K562 (cell line): Measurements from ENCODE around the gene SMAP2. TPM values are rescaled to one million over a fixed set of nuclear protein-coding genes. Genes with fewer than 3 reads are reported as not detected.

Experiments used
- CBX1 ChIP-seq: sonication (generic); IDR thresholded peaks from 2 replicates; pipeline ENCODE4 v1.6.1; 2016; ENCODE audit warnings: antibody characterized with exemption, low read depth, mild to moderate bottlenecking
- EGR1 ChIP-seq: fragments of 450-650 bp; conservative IDR thresholded peaks from 2 replicates; pipeline ENCODE4 v1.6.1; 2017; ENCODE audit warnings: mild to moderate bottlenecking
- HNRNPLL ChIP-seq: fragments of 200-400 bp; formaldehyde crosslinking; IDR thresholded peaks from 2 replicates; pipeline ENCODE4 v1.6.1; 2017; ENCODE audit warnings: low read length, low read depth, mild to moderate bottlenecking; ENCODE audit not compliant: poor library complexity, severe bottlenecking
- L3MBTL2 ChIP-seq: fragments of 450-650 bp; IDR thresholded peaks from 2 replicates; pipeline ENCODE4 v1.6.1; 2016; ENCODE audit warnings: mild to moderate bottlenecking, moderate library complexity
- NCOA1 ChIP-seq: fragments of 450-650 bp; IDR thresholded peaks from 2 replicates; pipeline ENCODE4 v1.6.1; 2016; ENCODE audit warnings: low read depth
- RBFOX2 ChIP-seq: fragments of 200-400 bp; formaldehyde crosslinking; IDR thresholded peaks from 2 replicates; pipeline ENCODE4 v1.6.1; 2017; ENCODE audit warnings: low read depth, mild to moderate bottlenecking, low read length, moderate library complexity
- RNF2 ChIP-seq: sonication (generic); IDR thresholded peaks from 2 replicates; pipeline ENCODE4 v1.6.1; 2016
- ZFX ChIP-seq: sonication (generic); formaldehyde crosslinking; IDR thresholded peaks from 2 replicates; pipeline ENCODE4 v1.8.0; 2022; ENCODE audit warnings: mild to moderate bottlenecking, missing genetic modification reagents, moderate library complexity
- polyA plus RNA-seq, 8 experiments: library from polyadenylated mRNA; depleted of rRNA in 4 of 8; stranded (reverse) in 5 of 8; unstranded in 3 of 8; fragments of >200 nt; fragmentation: Nextera tagmentation in 2 of 8; fragmentation: Illumina TruSeq in 1 of 8; extraction: Ambion mirVana in 2 of 8; extraction: Trizol in 1 of 8; gene quantifications; 2 replicates each; pipeline versions ENCODE4 v1.2.1 to v1.2.3, GENCODE V29; 2011 to 2014; ENCODE audit warnings: inconsistent platforms in 1 of 8, missing spikeins in 1 of 8
- total RNA-seq, 7 experiments: library from RNA; depleted of rRNA in 6 of 7; stranded (reverse); fragments of >200 nt in 6 of 7; fragmentation: Illumina TruSeq in 2 of 7; extraction: Trizol in 2 of 7; gene quantifications; 2 replicates each; pipeline versions ENCODE4 v1.2.1 to v1.2.3, GENCODE V29; 2011 to 2021; ENCODE audit warnings: low replicate concordance in 1 of 7
- TF ChIP-seq, protein P1 (sequence below): sonication (generic); formaldehyde crosslinking; IDR thresholded peaks from 2 replicates; pipeline ENCODE4 v1.8.0; 2022; ENCODE audit warnings: mild to moderate bottlenecking, missing genetic modification reagents
- TF ChIP-seq, protein P2 (sequence below): fragments of 450-650 bp; formaldehyde crosslinking; IDR thresholded peaks from 2 replicates; pipeline ENCODE4 v1.4.0; 2022; ENCODE audit warnings: missing genetic modification characterization
- TF ChIP-seq, protein P3 (sequence below): fragments of 450-650 bp; formaldehyde crosslinking; IDR thresholded peaks from 2 replicates; pipeline ENCODE4 v1.4.0; 2022; ENCODE audit warnings: mild to moderate bottlenecking, moderate library complexity
- TF ChIP-seq, protein P4 (sequence below): fragments of 150-350 bp; conservative IDR thresholded peaks from 2 replicates; pipeline ENCODE4 v1.6.1; 2014; ENCODE audit warnings: low read length
- TF ChIP-seq, protein P5 (sequence below): fragments of 250-450 bp; sonication (Bioruptor Pico); IDR thresholded peaks from 2 replicates; pipeline ENCODE4 v1.4.0; 2020; ENCODE audit warnings: mild to moderate bottlenecking, moderate library complexity
- TF ChIP-seq, protein P6 (sequence below): fragments of 250-450 bp; sonication (Bioruptor Pico); IDR thresholded peaks from 2 replicates; pipeline ENCODE4 v1.9.0; 2021; ENCODE audit warnings: mild to moderate bottlenecking, inconsistent platforms

Gene SMAP2
- total and polyA plus RNA-seq, 9 of the 15 experiments (the other 6 are each of a cell fraction or from before 2014, with no cell fraction given): 38.7 to 212 (median 94.1) TPM

DNA sequence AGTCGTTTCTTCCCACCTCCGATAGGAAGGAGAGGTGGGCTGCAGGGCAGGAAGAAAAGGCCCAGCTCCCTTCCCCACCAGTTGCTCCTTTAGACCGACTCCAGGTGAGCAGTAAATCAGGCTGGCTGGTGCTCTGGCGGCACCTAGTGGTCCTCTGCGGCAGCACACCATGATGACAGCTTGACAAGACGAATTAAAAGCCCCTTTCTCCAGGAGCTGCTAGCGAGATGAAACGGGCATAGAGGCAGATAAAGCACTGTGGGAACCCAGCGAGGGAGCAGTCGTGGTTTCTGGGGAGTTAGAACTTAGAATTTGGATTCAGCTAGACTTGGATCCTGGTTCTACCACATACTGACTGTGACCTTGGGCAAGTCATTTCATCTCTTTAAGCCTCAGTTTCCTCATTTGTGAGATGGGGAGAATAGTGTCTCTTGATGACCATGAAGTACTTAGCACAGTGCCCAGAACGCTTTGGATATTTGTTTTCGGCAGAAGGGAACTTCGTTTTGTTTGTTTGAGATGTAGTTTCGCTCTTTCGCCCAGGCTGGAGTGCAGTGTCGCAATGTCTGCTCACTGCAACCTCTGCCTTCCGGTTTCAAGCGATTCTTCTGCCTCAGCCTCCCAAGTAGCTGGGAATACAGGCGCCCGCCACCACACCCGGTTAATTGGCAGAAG lies 34.6 kb upstream of the SMAP2 start (continued):
- TF ChIP-seq, protein P1, sequence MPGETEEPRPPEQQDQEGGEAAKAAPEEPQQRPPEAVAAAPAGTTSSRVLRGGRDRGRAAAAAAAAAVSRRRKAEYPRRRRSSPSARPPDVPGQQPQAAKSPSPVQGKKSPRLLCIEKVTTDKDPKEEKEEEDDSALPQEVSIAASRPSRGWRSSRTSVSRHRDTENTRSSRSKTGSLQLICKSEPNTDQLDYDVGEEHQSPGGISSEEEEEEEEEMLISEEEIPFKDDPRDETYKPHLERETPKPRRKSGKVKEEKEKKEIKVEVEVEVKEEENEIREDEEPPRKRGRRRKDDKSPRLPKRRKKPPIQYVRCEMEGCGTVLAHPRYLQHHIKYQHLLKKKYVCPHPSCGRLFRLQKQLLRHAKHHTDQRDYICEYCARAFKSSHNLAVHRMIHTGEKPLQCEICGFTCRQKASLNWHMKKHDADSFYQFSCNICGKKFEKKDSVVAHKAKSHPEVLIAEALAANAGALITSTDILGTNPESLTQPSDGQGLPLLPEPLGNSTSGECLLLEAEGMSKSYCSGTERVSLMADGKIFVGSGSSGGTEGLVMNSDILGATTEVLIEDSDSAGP: 0 out of 2 replicates have a peak, but pooled peaks have one; percentile 49
- TF ChIP-seq RBFOX2 (no peak), L3MBTL2 (no peak), NCOA1 (no peak), CBX1 (peak; percentile 38; the same call in 1 of the 2 replicates), EGR1 (no peak), HNRNPLL (no peak), ZFX (0 out of 2 replicates have a peak, but pooled peaks have one; percentile 42), RNF2 (no peak)
- TF ChIP-seq, protein P2, sequence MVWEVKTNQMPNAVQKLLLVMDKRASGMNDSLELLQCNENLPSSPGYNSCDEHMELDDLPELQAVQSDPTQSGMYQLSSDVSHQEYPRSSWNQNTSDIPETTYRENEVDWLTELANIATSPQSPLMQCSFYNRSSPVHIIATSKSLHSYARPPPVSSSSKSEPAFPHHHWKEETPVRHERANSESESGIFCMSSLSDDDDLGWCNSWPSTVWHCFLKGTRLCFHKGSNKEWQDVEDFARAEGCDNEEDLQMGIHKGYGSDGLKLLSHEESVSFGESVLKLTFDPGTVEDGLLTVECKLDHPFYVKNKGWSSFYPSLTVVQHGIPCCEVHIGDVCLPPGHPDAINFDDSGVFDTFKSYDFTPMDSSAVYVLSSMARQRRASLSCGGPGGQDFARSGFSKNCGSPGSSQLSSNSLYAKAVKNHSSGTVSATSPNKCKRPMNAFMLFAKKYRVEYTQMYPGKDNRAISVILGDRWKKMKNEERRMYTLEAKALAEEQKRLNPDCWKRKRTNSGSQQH: no peak
- TF ChIP-seq, protein P3, sequence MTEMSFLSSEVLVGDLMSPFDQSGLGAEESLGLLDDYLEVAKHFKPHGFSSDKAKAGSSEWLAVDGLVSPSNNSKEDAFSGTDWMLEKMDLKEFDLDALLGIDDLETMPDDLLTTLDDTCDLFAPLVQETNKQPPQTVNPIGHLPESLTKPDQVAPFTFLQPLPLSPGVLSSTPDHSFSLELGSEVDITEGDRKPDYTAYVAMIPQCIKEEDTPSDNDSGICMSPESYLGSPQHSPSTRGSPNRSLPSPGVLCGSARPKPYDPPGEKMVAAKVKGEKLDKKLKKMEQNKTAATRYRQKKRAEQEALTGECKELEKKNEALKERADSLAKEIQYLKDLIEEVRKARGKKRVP (CRISPR knock-in tag): no peak
- TF ChIP-seq, protein P4, sequence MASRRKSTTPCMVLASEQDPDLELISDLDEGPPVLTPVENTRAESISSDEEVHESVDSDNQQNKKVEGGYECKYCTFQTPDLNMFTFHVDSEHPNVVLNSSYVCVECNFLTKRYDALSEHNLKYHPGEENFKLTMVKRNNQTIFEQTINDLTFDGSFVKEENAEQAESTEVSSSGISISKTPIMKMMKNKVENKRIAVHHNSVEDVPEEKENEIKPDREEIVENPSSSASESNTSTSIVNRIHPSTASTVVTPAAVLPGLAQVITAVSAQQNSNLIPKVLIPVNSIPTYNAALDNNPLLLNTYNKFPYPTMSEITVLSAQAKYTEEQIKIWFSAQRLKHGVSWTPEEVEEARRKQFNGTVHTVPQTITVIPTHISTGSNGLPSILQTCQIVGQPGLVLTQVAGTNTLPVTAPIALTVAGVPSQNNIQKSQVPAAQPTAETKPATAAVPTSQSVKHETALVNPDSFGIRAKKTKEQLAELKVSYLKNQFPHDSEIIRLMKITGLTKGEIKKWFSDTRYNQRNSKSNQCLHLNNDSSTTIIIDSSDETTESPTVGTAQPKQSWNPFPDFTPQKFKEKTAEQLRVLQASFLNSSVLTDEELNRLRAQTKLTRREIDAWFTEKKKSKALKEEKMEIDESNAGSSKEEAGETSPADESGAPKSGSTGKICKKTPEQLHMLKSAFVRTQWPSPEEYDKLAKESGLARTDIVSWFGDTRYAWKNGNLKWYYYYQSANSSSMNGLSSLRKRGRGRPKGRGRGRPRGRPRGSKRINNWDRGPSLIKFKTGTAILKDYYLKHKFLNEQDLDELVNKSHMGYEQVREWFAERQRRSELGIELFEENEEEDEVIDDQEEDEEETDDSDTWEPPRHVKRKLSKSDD: 0 out of 2 replicates have a peak, but pooled peaks have one; percentile 29
- TF ChIP-seq, protein P5, sequence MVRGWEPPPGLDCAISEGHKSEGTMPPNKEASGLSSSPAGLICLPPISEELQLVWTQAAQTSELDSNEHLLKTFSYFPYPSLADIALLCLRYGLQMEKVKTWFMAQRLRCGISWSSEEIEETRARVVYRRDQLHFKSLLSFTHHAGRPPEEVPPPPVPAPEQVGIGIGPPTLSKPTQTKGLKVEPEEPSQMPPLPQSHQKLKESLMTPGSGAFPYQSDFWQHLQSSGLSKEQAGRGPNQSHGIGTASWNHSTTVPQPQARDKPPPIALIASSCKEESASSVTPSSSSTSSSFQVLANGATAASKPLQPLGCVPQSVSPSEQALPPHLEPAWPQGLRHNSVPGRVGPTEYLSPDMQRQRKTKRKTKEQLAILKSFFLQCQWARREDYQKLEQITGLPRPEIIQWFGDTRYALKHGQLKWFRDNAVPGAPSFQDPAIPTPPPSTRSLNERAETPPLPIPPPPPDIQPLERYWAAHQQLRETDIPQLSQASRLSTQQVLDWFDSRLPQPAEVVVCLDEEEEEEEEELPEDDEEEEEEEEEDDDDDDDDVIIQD (CRISPR knock-in tag): no peak
- TF ChIP-seq, protein P6, sequence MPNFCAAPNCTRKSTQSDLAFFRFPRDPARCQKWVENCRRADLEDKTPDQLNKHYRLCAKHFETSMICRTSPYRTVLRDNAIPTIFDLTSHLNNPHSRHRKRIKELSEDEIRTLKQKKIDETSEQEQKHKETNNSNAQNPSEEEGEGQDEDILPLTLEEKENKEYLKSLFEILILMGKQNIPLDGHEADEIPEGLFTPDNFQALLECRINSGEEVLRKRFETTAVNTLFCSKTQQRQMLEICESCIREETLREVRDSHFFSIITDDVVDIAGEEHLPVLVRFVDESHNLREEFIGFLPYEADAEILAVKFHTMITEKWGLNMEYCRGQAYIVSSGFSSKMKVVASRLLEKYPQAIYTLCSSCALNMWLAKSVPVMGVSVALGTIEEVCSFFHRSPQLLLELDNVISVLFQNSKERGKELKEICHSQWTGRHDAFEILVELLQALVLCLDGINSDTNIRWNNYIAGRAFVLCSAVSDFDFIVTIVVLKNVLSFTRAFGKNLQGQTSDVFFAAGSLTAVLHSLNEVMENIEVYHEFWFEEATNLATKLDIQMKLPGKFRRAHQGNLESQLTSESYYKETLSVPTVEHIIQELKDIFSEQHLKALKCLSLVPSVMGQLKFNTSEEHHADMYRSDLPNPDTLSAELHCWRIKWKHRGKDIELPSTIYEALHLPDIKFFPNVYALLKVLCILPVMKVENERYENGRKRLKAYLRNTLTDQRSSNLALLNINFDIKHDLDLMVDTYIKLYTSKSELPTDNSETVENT (CRISPR knock-in tag): no peak
